ENCODE results near the gene PRDM4. TPM values are rescaled to one million over a fixed set of nuclear protein-coding genes. Genes with fewer than 3 reads are reported as not detected.

Gene PRDM4
- total RNA-seq, 1 experiment from 2014 or later: 32.9 TPM

- no peaks in the 10 kb centered on the region for H3K9me2 ChIP-seq (ENCODE audit: insufficient read depth)
- no peak overlapping the region for H3K9ac ChIP-seq (ENCODE audit: low read length)
- H3K4me1 ChIP-seq (ENCODE audit: control insufficient read depth in 1 of 2, insufficient read depth in 2 of 2, low read length in 2 of 2): no peaks in the 10 kb centered on the region
- H3K4me3 ChIP-seq (replicated peaks in 1 of 2; ENCODE audit: low read depth in 1 of 2, low read length in 2 of 2): no peak overlapping the region
- POLR2A ChIA-PET: no interaction called here
- RAD21 ChIA-PET (ENCODE audit: low non-redundant PET in 1 of 2, low total read pairs in 2 of 2, uncharacterized antibody in 2 of 2, unreplicated experiment in 2 of 2): no interaction called here
- intact Hi-C loops (cut with micrococcal nuclease): no loop called here
- CTCF ChIA-PET: no interaction called here
- H3K79me2 ChIP-seq (ENCODE audit: insufficient read depth, low read length): no peaks in the 10 kb centered on the region; the same call in 1 of the 2 replicates
- peaks cover 44 to 72% of the 10 kb centered on the region in 2 experiments for H3K36me3 ChIP-seq (ENCODE audit: control insufficient read depth in 1 of 2, insufficient read depth in 2 of 2, low read length in 2 of 2)
- H4K20me1 ChIP-seq (ENCODE audit: insufficient read depth): no peaks in the 10 kb centered on the region
- no peak for ATAC-seq
- no peak overlapping the region for H3K4me2 ChIP-seq (ENCODE audit: low read length)
- no peaks in the 10 kb centered on the region for H3K9me3 ChIP-seq (ENCODE audit: control insufficient read depth in 1 of 2, insufficient read depth in 1 of 2, low read depth in 1 of 2, low read length in 2 of 2)
- H2AFZ ChIP-seq (ENCODE audit: low read depth, low read length, poor library complexity, severe bottlenecking): no peak overlapping the region
- DNase-seq (ENCODE audit: low read depth, low spot score): no peak
- BruUV-seq (replicated peaks): no TSS peak
- H3K27ac ChIP-seq (ENCODE audit: low read depth, low read length): no peak overlapping the region
- no peaks in the 10 kb centered on the region for H3K27me3 ChIP-seq (ENCODE audit: insufficient read depth, low read length)
- TF ChIP-seq EZH2 (IDR thresholded peaks at IDR 0.05) (no peak), SIN3A (IDR thresholded peaks at IDR 0.05; ENCODE audit: low read depth) (no peak), YY1 (IDR thresholded peaks at IDR 0.05; ENCODE audit: extremely low read depth, insufficient replicate concordance, low read depth, low read length) (no peak), FOSL1 (IDR thresholded peaks at IDR 0.05; ENCODE audit: low read depth) (no peak), TCF7L2 (IDR thresholded peaks at IDR 0.05; ENCODE audit: borderline replicate concordance, extremely low read depth, insufficient read depth, insufficient read length) (no peak), CEBPB (IDR thresholded peaks at IDR 0.05; ENCODE audit: low read depth) (no peak)
Observed at GRCh38 chr12:107735763-107736162, 25.2 kb downstream of the PRDM4 start.

GRCh38 chr12:107734139-107734538, 26.8 kb downstream of the PRDM4 start:
- TF ChIP-seq SP1 (IDR thresholded peaks at IDR 0.05; ENCODE audit: low read depth): no peak
- no peak for TF ChIP-seq REST (IDR thresholded peaks at IDR 0.05; ENCODE audit: low read depth)
- no peak for TF ChIP-seq SRF (IDR thresholded peaks at IDR 0.05; ENCODE audit: low read depth)
- no peak for TF ChIP-seq EZH2 (IDR thresholded peaks at IDR 0.05)
- no peak for TF ChIP-seq EGR1 (IDR thresholded peaks at IDR 0.05; ENCODE audit: low read depth)
- no peak for TF ChIP-seq EZH2phosphoT487 (IDR thresholded peaks at IDR 0.05; ENCODE audit: borderline replicate concordance)
- no peak for TF ChIP-seq ZBTB33 (IDR thresholded peaks at IDR 0.05; ENCODE audit: extremely low read depth, insufficient replicate concordance, low read length)
- no peak for TF ChIP-seq POLR2A (IDR thresholded peaks at IDR 0.05; ENCODE audit: borderline replicate concordance, extremely low read depth, insufficient read depth, insufficient read length)
- no peak for TF ChIP-seq POLR2AphosphoS5 (IDR thresholded peaks at IDR 0.05; ENCODE audit: low read depth, low read length)
- intact Hi-C loops (cut with micrococcal nuclease): no loop called here
- ChIA-PET POLR2A (no interaction called here), RAD21 (ENCODE audit: low non-redundant PET in 1 of 2, low total read pairs in 2 of 2, uncharacterized antibody in 2 of 2, unreplicated experiment in 2 of 2) (no interaction called here), CTCF (no interaction called here)
- Histone ChIP-seq H3K4me2 (ENCODE audit: low read length) (no peak overlapping the region), H3K79me2 (ENCODE audit: insufficient read depth, low read length) (no peaks in the 10 kb centered on the region; the same call in 1 of the 2 replicates), H3K27ac (ENCODE audit: low read depth, low read length) (no peak overlapping the region), H3K9ac (ENCODE audit: low read length) (no peak overlapping the region), H3K9me2 (ENCODE audit: insufficient read depth) (no peaks in the 10 kb centered on the region), H3K36me3 (ENCODE audit: control insufficient read depth in 1 of 2, insufficient read depth in 2 of 2, low read length in 2 of 2) (peaks cover 34 to 57% of the 10 kb centered on the region in 2 experiments), H3K4me1 (ENCODE audit: control insufficient read depth in 1 of 2, insufficient read depth in 2 of 2, low read length in 2 of 2) (no peaks in the 10 kb centered on the region), H4K20me1 (ENCODE audit: insufficient read depth) (no peaks in the 10 kb centered on the region), H2AFZ (ENCODE audit: low read depth, low read length, poor library complexity, severe bottlenecking) (no peak overlapping the region), H3K9me3 (ENCODE audit: control insufficient read depth in 1 of 2, insufficient read depth in 1 of 2, low read depth in 1 of 2, low read length in 2 of 2) (no peaks in the 10 kb centered on the region), H3K4me3 (replicated peaks in 1 of 2; ENCODE audit: low read depth in 1 of 2, low read length in 2 of 2) (no peak overlapping the region), H3K27me3 (ENCODE audit: insufficient read depth, low read length) (no peaks in the 10 kb centered on the region)
- ATAC-seq (no peak), DNase-seq (ENCODE audit: low read depth, low spot score) (no peak)
- no TSS peak for BruUV-seq (replicated peaks)
